Spleen (tissue), 7 donors: ENCODE measurements around the gene DTNB.

Experiments
- POLR2A ChIP-seq, 3 donors: fragments of 450-650 bp; IDR thresholded peaks; one replicate each; pipeline ENCODE4 v1.5.1; 2017; ENCODE audit warnings: antibody characterized with exemption in 3 of 3, mild to moderate bottlenecking in 1 of 3
- TF ChIP-seq, protein P1 (sequence below), 11 experiments: fragments of 200-600 bp in 7 of 11; fragments of 450-650 bp in 4 of 11; sonication (generic) in 4 of 11; IDR thresholded peaks in 8 of 11; conservative IDR thresholded peaks in 3 of 11; 1 replicate in 7 of 11; 2 replicates in 4 of 11; pipeline versions ENCODE4 v1.4.0 to v1.8.0; 2016 to 2021; ENCODE audit warnings: antibody characterized with exemption in 11 of 11, inconsistent platforms in 4 of 11, mild to moderate bottlenecking in 1 of 11
- donor health status: DM: no; HTN: no; CAD: no; lungs with moderate emphysema.
- donor health status: DM: no; HTN: no; CAD: no.
- donor health status: DM: no; HTN: no; CAD: no.

DNA sequence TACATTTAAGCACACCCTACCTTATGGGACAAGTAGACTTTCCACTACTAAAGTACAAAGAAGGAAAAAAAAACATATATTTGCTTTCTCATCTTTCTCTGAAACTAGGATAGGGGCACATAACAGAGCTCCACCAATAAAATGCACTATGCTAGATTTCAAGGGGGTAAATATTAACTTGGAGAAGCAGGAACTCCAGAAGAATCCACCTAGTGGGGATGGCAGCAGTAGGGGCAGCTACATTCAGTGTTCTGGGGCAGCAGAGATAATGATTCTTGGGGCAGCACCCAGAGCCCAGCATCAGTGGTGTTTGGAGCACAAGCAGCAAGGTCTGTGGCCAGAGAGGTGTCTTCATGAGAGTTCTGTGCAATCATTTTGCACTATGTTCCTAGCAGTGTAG is 64.7 kb downstream of the DTNB start:
- TF ChIP-seq, protein P1, sequence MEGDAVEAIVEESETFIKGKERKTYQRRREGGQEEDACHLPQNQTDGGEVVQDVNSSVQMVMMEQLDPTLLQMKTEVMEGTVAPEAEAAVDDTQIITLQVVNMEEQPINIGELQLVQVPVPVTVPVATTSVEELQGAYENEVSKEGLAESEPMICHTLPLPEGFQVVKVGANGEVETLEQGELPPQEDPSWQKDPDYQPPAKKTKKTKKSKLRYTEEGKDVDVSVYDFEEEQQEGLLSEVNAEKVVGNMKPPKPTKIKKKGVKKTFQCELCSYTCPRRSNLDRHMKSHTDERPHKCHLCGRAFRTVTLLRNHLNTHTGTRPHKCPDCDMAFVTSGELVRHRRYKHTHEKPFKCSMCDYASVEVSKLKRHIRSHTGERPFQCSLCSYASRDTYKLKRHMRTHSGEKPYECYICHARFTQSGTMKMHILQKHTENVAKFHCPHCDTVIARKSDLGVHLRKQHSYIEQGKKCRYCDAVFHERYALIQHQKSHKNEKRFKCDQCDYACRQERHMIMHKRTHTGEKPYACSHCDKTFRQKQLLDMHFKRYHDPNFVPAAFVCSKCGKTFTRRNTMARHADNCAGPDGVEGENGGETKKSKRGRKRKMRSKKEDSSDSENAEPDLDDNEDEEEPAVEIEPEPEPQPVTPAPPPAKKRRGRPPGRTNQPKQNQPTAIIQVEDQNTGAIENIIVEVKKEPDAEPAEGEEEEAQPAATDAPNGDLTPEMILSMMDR (IDR thresholded peaks at IDR 0.05 in 8 of 11, conservative IDR thresholded peaks at IDR 0.05 in 3 of 11), result no peak
- TF ChIP-seq POLR2A (IDR thresholded peaks at IDR 0.05), result no peak
